Gastrocnemius medialis (tissue), 4 donors: Measurements from ENCODE around the gene TFB2M. TPM values are rescaled to one million over a fixed set of nuclear protein-coding genes. Genes with fewer than 3 reads are reported as not detected.

Source experiments
- ATAC-seq, 2 donors: fragments of 150-250 bp; one replicate each; pipeline ENCODE4 v1.9.1; 2016
- DNase-seq, 2 donors: peaks; one replicate each; pipeline ENCODE4 v3.0.0-alpha.2; 2019
- H3K27ac ChIP-seq, 4 donors: fragments of 200-600 bp; sonication (generic); 1 replicate in 1 of 4; 2 replicates in 3 of 4; pipeline ENCODE4 v1.5.1; 2016 to 2018; ENCODE audit warnings: mild to moderate bottlenecking in 2 of 4, moderate library complexity in 1 of 4
- H3K27me3 ChIP-seq, 3 donors: fragments of 200-600 bp; sonication (generic) in 2 of 3; 1 replicate in 1 of 3; 2 replicates in 2 of 3; pipeline versions ENCODE4 v1.5.1 to v1.6.0; 2016 to 2019; ENCODE audit warnings: mild to moderate bottlenecking in 1 of 3, moderate library complexity in 1 of 3
- H3K36me3 ChIP-seq, 2 donors: fragments of 200-600 bp; sonication (generic) in 1 of 2; one replicate each; pipeline ENCODE4 v1.5.1; 2017 to 2018
- H3K4me1 ChIP-seq, 2 donors: fragments of 200-600 bp; sonication (generic) in 1 of 2; one replicate each; pipeline ENCODE4 v1.5.1; 2016 to 2017; ENCODE audit warnings: mild to moderate bottlenecking in 2 of 2
- H3K4me3 ChIP-seq, 4 donors: fragments of 200-600 bp; sonication (generic) in 3 of 4; 1 replicate in 1 of 4; 2 replicates in 3 of 4; pipeline ENCODE4 v1.5.1; 2016 to 2019; ENCODE audit warnings: mild to moderate bottlenecking in 2 of 4
- H3K9me3 ChIP-seq, 3 donors: fragments of 200-600 bp; sonication (generic) in 2 of 3; 1 replicate in 1 of 3; 2 replicates in 2 of 3; pipeline ENCODE4 v1.5.1; 2016 to 2019
- CTCF ChIP-seq, 5 experiments: fragments of 450-650 bp in 3 of 5; fragments of 200-600 bp in 2 of 5; sonication (generic) in 2 of 5; IDR thresholded peaks in 4 of 5; conservative IDR thresholded peaks in 1 of 5; 1 replicate in 4 of 5; 2 replicates in 1 of 5; pipeline ENCODE4 v1.5.1; 2016 to 2019; ENCODE audit warnings: antibody characterized with exemption in 5 of 5, mild to moderate bottlenecking in 3 of 5, moderate library complexity in 3 of 5
- POLR2A ChIP-seq, 2 donors: fragments of 450-650 bp; IDR thresholded peaks; one replicate each; pipeline ENCODE4 v1.6.1; 2017; ENCODE audit warnings: antibody characterized with exemption in 2 of 2, mild to moderate bottlenecking in 2 of 2, moderate library complexity in 2 of 2
- in situ Hi-C, 4 donors: fragments of 200-750 bp; cut with MboI; loops; one replicate each; pipeline versions ENCODE4 v1.15.0 to v1.8.0; 2017; ENCODE audit warnings: low sequenced_read_pairs in 4 of 4
- intact Hi-C: fragments of 100-400 bp; cut with DNase I; formaldehyde crosslinking; loops from one replicate; pipeline ENCODE4 v1.15.1; 2023; ENCODE audit warnings: low total_unique reads
- total RNA-seq, 4 donors: library from RNA; depleted of rRNA; stranded (reverse); fragments of >200 nt; gene quantifications; one replicate each; pipeline versions ENCODE4 v1.1.0 to v1.2.3, GENCODE V29; 2016

Gene TFB2M
- total RNA-seq, 4 donors from 2014 or later: 18.9 to 33.1 (median 21.2) TPM

- Histone ChIP-seq H3K36me3 (no peaks in the 10 kb centered on the region), H3K27ac (peak overlapping the region; percentile 43 to 91 (median 78)), H3K4me1 (peaks cover 63 to 90% of the 10 kb centered on the region in 2 donors), H3K27me3 (no peaks in the 10 kb centered on the region), H3K4me3 (no peak overlapping the region), H3K9me3 (no peaks in the 10 kb centered on the region)
- intact Hi-C loops (no loop called here), in situ Hi-C loops (no loop called here)
- DNase-seq (no peak), ATAC-seq (no peak)
- no peak for TF ChIP-seq CTCF (IDR thresholded peaks at IDR 0.05 in 4 of 5, conservative IDR thresholded peaks at IDR 0.05 in 1 of 5)
- TF ChIP-seq POLR2A (IDR thresholded peaks at IDR 0.05): no peak
These were observed 14.7 kb upstream of the TFB2M start for GRCh38 chr1:246580497-246581370.

- Histone ChIP-seq H3K27me3 (no peaks in the 10 kb centered on the region), H3K36me3 (no peaks in the 10 kb centered on the region), H3K27ac (peak overlapping the region; percentile 47 to 91 (median 78)), H3K4me3 (no peak overlapping the region), H3K9me3 (no peaks in the 10 kb centered on the region), H3K4me1 (peaks cover 58 to 83% of the 10 kb centered on the region in 2 donors)
- intact Hi-C loops: no loop called here
- DNase-seq: no peak
- TF ChIP-seq POLR2A (IDR thresholded peaks at IDR 0.05) (no peak), CTCF (IDR thresholded peaks at IDR 0.05 in 4 of 5, conservative IDR thresholded peaks at IDR 0.05 in 1 of 5) (no peak)
- no peak for ATAC-seq
- in situ Hi-C loops: loop anchor here in 1 of 4 donors (10.0 kb wide), 1 partner anchor 45 kb away; no protein-coding TSS in a partner anchor
These were observed 13.8 kb upstream of the TFB2M start for GRCh38 chr1:246579818-246580217.

- Histone ChIP-seq H3K9me3 (no peaks in the 10 kb centered on the region), H3K4me3 (no peak overlapping the region), H3K36me3 (no peaks in the 10 kb centered on the region), H3K27me3 (no peaks in the 10 kb centered on the region), H3K4me1 (peaks cover 52 to 74% of the 10 kb centered on the region in 2 donors), H3K27ac (peak overlapping the region; percentile 47 to 91 (median 78))
- DNase-seq: no peak
- TF ChIP-seq POLR2A (IDR thresholded peaks at IDR 0.05): no peak
- no peak for TF ChIP-seq CTCF (IDR thresholded peaks at IDR 0.05 in 4 of 5, conservative IDR thresholded peaks at IDR 0.05 in 1 of 5)
- in situ Hi-C loops (loop anchor here in 1 of 4 donors (10.0 kb wide), 1 partner anchor 47 kb away; no protein-coding TSS in a partner anchor), intact Hi-C loops (no loop called here)
- ATAC-seq: no peak
These were observed 11.7 kb upstream of the TFB2M start for GRCh38 chr1:246577720-246578106.

GRCh38 chr1:246577082-246577719, 11.1 kb upstream of the TFB2M start:
- in situ Hi-C loops (loop anchor here in 1 of 4 donors (10.0 kb wide), 1 partner anchor 48 kb away; no protein-coding TSS in a partner anchor), intact Hi-C loops (no loop called here)
- Histone ChIP-seq H3K27ac (peak overlapping the region; percentile 47 to 91 (median 78)), H3K36me3 (no peaks in the 10 kb centered on the region), H3K4me1 (peaks cover 53 to 73% of the 10 kb centered on the region in 2 donors), H3K9me3 (no peaks in the 10 kb centered on the region), H3K4me3 (no peak overlapping the region), H3K27me3 (no peaks in the 10 kb centered on the region)
- TF ChIP-seq CTCF (IDR thresholded peaks at IDR 0.05 in 4 of 5, conservative IDR thresholded peaks at IDR 0.05 in 1 of 5): no peak
- ATAC-seq (no peak), DNase-seq (no peak)
